ENCODE results near the gene IKZF5. TPM values are rescaled to one million over a fixed set of nuclear protein-coding genes. Genes with fewer than 3 reads are reported as not detected.

The IKZF5 gene
- total RNA-seq, 2 donors from 2014 or later = 5.0 to 7.9 TPM

DNA sequence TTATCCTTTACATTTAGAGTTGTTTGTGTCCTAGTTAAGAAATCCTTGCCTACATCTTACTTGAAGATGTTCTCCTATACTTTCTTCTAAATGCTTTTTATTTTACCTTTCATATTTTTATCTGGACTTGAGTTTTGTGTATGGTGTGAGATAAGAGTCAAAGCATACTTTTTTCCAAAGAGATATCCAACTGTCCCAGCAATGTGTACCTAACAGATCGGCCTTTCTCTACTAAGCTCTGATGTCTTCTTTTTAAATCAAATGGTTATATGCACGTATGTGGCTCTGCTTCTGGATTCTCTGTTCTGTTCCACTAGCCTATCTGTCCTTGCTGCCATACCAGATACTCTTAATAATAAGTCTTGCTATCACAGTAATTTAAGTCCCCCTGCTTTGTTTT lies 7.2 kb downstream of the IKZF5 start:
- TF ChIP-seq CTCF (IDR thresholded peaks at IDR 0.05) = no peak
- H3K36me3 ChIP-seq = peaks cover 12% of the 10 kb centered on the region
- peaks cover 0 to 20% of the 10 kb centered on the region in 2 donors for H3K4me1 ChIP-seq

GRCh38 chr10:123000155-123000554 lies 8.4 kb downstream of the IKZF5 start:
- no peak for TF ChIP-seq CTCF (IDR thresholded peaks at IDR 0.05)

More for the DNA sequence above, 7.2 kb downstream of the IKZF5 start:
- Histone ChIP-seq H3K27me3 (no peaks in the 10 kb centered on the region), H3K9me3 (no peaks in the 10 kb centered on the region), H3K27ac (no peak overlapping the region), H3K4me3 (no peak overlapping the region)
- DNase-seq (ENCODE audit: low spot score) = no peak

GRCh38 chr10:122999347-122999746 lies 9.2 kb downstream of the IKZF5 start:
- no peak for DNase-seq (ENCODE audit: low spot score)
- Histone ChIP-seq H3K9me3 (no peaks in the 10 kb centered on the region), H3K27ac (no peak overlapping the region), H3K4me1 (peaks cover 0 to 6% of the 10 kb centered on the region in 2 donors), H3K27me3 (no peaks in the 10 kb centered on the region), H3K36me3 (peaks cover 27% of the 10 kb centered on the region), H3K4me3 (no peak overlapping the region)
- no peak for TF ChIP-seq CTCF (IDR thresholded peaks at IDR 0.05)

More at GRCh38 chr10:123000155-123000554, 8.4 kb downstream of the IKZF5 start:
- Histone ChIP-seq H3K27me3 (no peaks in the 10 kb centered on the region), H3K9me3 (no peaks in the 10 kb centered on the region), H3K4me1 (peaks cover 0 to 13% of the 10 kb centered on the region in 2 donors), H3K4me3 (no peak overlapping the region), H3K27ac (no peak overlapping the region), H3K36me3 (peaks cover 19% of the 10 kb centered on the region)
- DNase-seq (ENCODE audit: low spot score) = no peak

DNA sequence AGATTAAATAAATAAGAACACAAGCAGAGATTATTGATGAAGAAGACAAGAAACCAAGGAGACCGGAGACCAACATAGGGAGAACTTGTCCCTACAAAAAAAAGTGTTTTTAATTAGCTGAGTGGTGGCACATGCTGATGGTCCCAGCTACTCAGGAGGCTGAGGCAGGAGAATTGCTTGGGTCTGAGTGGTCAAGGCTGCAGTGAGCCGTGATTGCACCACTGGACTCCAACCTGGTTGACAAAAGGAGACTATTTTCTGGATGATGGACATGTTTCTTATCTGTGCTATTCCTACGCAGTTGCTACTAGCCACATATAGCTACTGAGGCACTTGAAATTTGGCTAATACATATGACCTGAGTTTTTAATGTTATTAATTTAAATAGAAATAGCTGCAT lies 9.7 kb downstream of the IKZF5 start:
- peaks cover 31% of the 10 kb centered on the region for H3K36me3 ChIP-seq

GRCh38 chr10:122998360-122998917 lies 10.2 kb downstream of the IKZF5 start:
- H3K27me3 ChIP-seq = no peaks in the 10 kb centered on the region
- no peak for TF ChIP-seq CTCF (IDR thresholded peaks at IDR 0.05)
- peaks cover 0 to 5% of the 10 kb centered on the region in 2 donors for H3K4me1 ChIP-seq
- no peak for DNase-seq (ENCODE audit: low spot score)
- no peak overlapping the region for H3K4me3 ChIP-seq
- H3K27ac ChIP-seq = no peak overlapping the region
- peaks cover 36% of the 10 kb centered on the region for H3K36me3 ChIP-seq
- H3K9me3 ChIP-seq = no peaks in the 10 kb centered on the region

More for the DNA sequence above, 9.7 kb downstream of the IKZF5 start:
- Histone ChIP-seq H3K9me3 (no peaks in the 10 kb centered on the region), H3K4me3 (no peak overlapping the region), H3K27ac (no peak overlapping the region), H3K4me1 (peaks cover 0 to 5% of the 10 kb centered on the region in 2 donors), H3K27me3 (no peaks in the 10 kb centered on the region)
- no peak for TF ChIP-seq CTCF (IDR thresholded peaks at IDR 0.05)
- no peak for DNase-seq (ENCODE audit: low spot score)

- Histone ChIP-seq H3K4me1 (peaks cover 0 to 5% of the 10 kb centered on the region in 2 donors), H3K27me3 (no peaks in the 10 kb centered on the region), H3K9me3 (no peaks in the 10 kb centered on the region), H3K27ac (no peak overlapping the region), H3K4me3 (no peak overlapping the region), H3K36me3 (peaks cover 40% of the 10 kb centered on the region)
- TF ChIP-seq CTCF (IDR thresholded peaks at IDR 0.05) = no peak
- no peak for DNase-seq (ENCODE audit: low spot score)
These were observed 10.7 kb downstream of the IKZF5 start for GRCh38 chr10:122997864-122998263.

All from right atrium auricular region (tissue), 2 donors.